GM12891 (cell line): ENCODE measurements around the gene INCENP.
A peak's percentile ranks its signal among the peaks of the same experiment; 100 is the strongest.

Experiments used
- DNase-seq: peaks from one replicate; pipeline ENCODE4 v3.0.0; 2011; ENCODE audit warnings: low spot score; ENCODE audit not compliant: insufficient read length
- FAIRE-seq: peaks from 2 replicates; lab custom pipeline; 2011; peaks lifted over from hg19 to GRCh38; lab: Jason Lieb, UNC
- PAX5 ChIP-seq: IDR thresholded peaks from 2 replicates; pipeline ENCODE4 v1.6.1; 2011; ENCODE audit warnings: low read length, moderate library complexity, mild to moderate bottlenecking; ENCODE audit not compliant: insufficient read depth, severe bottlenecking
- POLR2A ChIP-seq: IDR thresholded peaks from 2 replicates; pipeline ENCODE4 v1.6.1; 2011; ENCODE audit warnings: low read depth, low read length, control low read depth
- POLR2AphosphoS5 ChIP-seq: IDR thresholded peaks from 2 replicates; pipeline ENCODE4 v1.6.1; 2011; ENCODE audit warnings: low read depth, low read length, control low read depth
- POU2F2 ChIP-seq: IDR thresholded peaks from 2 replicates; pipeline ENCODE4 v1.6.1; 2011; ENCODE audit warnings: low read depth, mild to moderate bottlenecking, control low read depth, low read length, moderate library complexity
- SPI1 ChIP-seq: IDR thresholded peaks from 2 replicates; pipeline ENCODE4 v1.6.1; 2011; ENCODE audit warnings: low read depth, low read length, control low read depth
- TAF1 ChIP-seq: IDR thresholded peaks from 2 replicates; pipeline ENCODE4 v1.6.1; 2011; ENCODE audit warnings: low read depth, low read length, control low read depth

The INCENP gene

GRCh38 chr11:62130283-62131169 is 6.7 kb downstream of the INCENP start:
- FAIRE-seq (no peak), DNase-seq (no peak)
- no peak for TF ChIP-seq SPI1
- TF ChIP-seq POU2F2: no peak
- no peak for TF ChIP-seq PAX5
- no peak for TF ChIP-seq POLR2AphosphoS5
- TF ChIP-seq POLR2A: no peak
- TF ChIP-seq TAF1: no peak

- TF ChIP-seq TAF1 (no peak), POLR2A (no peak), SPI1 (no peak), POLR2AphosphoS5 (no peak), POU2F2 (no peak), PAX5 (no peak)
- no peak for DNase-seq
- no peak for FAIRE-seq
Measured at GRCh38 chr11:62131170-62131464, 7.3 kb downstream of the INCENP start.

GRCh38 chr11:62132191-62132590 is 8.4 kb downstream of the INCENP start:
- no peak for TF ChIP-seq PAX5
- TF ChIP-seq POU2F2: no peak
- no peak for TF ChIP-seq POLR2A
- no peak for TF ChIP-seq SPI1
- no peak for TF ChIP-seq TAF1
- no peak for TF ChIP-seq POLR2AphosphoS5
- FAIRE-seq (no peak), DNase-seq (no peak)

GRCh38 chr11:62132689-62133293 is 9.0 kb downstream of the INCENP start:
- TF ChIP-seq SPI1 (no peak), POLR2A (no peak), PAX5 (no peak), TAF1 (no peak), POLR2AphosphoS5 (no peak), POU2F2 (no peak)
- no peak for FAIRE-seq
- DNase-seq: no peak

- DNase-seq: no peak
- TF ChIP-seq POLR2AphosphoS5 (no peak), SPI1 (no peak), POU2F2 (no peak), PAX5 (no peak), POLR2A (no peak), TAF1 (no peak)
- FAIRE-seq: peak; percentile 16
Measured at GRCh38 chr11:62133328-62134065, 9.7 kb downstream of the INCENP start.

- FAIRE-seq (no peak), DNase-seq (no peak)
- TF ChIP-seq PAX5 (no peak), POLR2AphosphoS5 (no peak), TAF1 (no peak), SPI1 (no peak), POLR2A (no peak), POU2F2 (no peak)
Measured at GRCh38 chr11:62137276-62137861, 13.6 kb downstream of the INCENP start.

- DNase-seq (no peak), FAIRE-seq (no peak)
- TF ChIP-seq POU2F2 (no peak), POLR2A (no peak), TAF1 (no peak), SPI1 (no peak), POLR2AphosphoS5 (no peak), PAX5 (no peak)
Measured at GRCh38 chr11:62137881-62138629, 14.2 kb downstream of the INCENP start.

- no peak for DNase-seq
- FAIRE-seq: no peak
- TF ChIP-seq POU2F2 (no peak), POLR2A (no peak), PAX5 (no peak), SPI1 (no peak)
Measured at GRCh38 chr11:62138630-62139425, 15.0 kb downstream of the INCENP start.
